Mesodermal cell (in vitro differentiated cells): Measurements from ENCODE around the gene MAN2A1.

Source experiments
- H3K27ac ChIP-seq: 2 replicates; pipeline ENCODE4 v1.7.0; 2013; ENCODE audit warnings: mild to moderate bottlenecking, low read depth, low read length, moderate library complexity; ENCODE audit not compliant: severe bottlenecking
- H3K36me3 ChIP-seq: 2 replicates; pipeline ENCODE4 v1.7.1; 2013; ENCODE audit warnings: mild to moderate bottlenecking, low read length, moderate library complexity; ENCODE audit not compliant: control insufficient read depth, insufficient read depth
- H3K4me1 ChIP-seq: one replicate; pipeline ENCODE4 v1.7.1; 2013; ENCODE audit warnings: mild to moderate bottlenecking, low read length; ENCODE audit not compliant: insufficient read depth, control insufficient read depth, poor library complexity, severe bottlenecking
- H3K4me3 ChIP-seq: 2 replicates; pipeline ENCODE4 v1.7.0; 2013; ENCODE audit warnings: low read length, control low read depth, mild to moderate bottlenecking; ENCODE audit not compliant: insufficient read depth, poor library complexity, severe bottlenecking; ENCODE audit errors: extremely low read depth
- H3K9me3 ChIP-seq: 2 replicates; pipeline ENCODE4 v1.7.1; 2013; ENCODE audit warnings: mild to moderate bottlenecking, low read length, moderate library complexity; ENCODE audit not compliant: control insufficient read depth
- WGBS, 2 experiments: methylation state at CpG; one replicate each; pipeline ENCODE4 v1.1.5; 2013; ENCODE audit warnings: missing lambda C conversion rate in 2 of 2; ENCODE audit not compliant: insufficient coverage in 2 of 2; 5-methylcytosine and 5-hydroxymethylcytosine counted together

Gene MAN2A1

GRCh38 chr5:109779036-109779735, 89.5 kb downstream of the MAN2A1 start:
- Histone ChIP-seq H3K9me3 (no peaks in the 10 kb centered on the region), H3K4me1 (no peaks in the 10 kb centered on the region), H3K27ac (no peak overlapping the region), H3K4me3 (no peak overlapping the region), H3K36me3 (peaks cover 41% of the 10 kb centered on the region)
- WGBS, 2 experiments: no CpG with 5 or more reads among the region's 5 CpGs

GRCh38 chr5:109784687-109785086, 95.0 kb downstream of the MAN2A1 start:
- Histone ChIP-seq H3K4me3 (no peak overlapping the region), H3K36me3 (peaks cover 51% of the 10 kb centered on the region), H3K4me1 (no peaks in the 10 kb centered on the region), H3K27ac (no peak overlapping the region), H3K9me3 (no peaks in the 10 kb centered on the region)
- WGBS, 2 experiments: 100% methylated on average over 1 of the region's 2 CpGs; no CpG with 5 or more reads in 1 of the 2 experiments

- peaks cover 46% of the 10 kb centered on the region for H3K36me3 ChIP-seq
- no peak overlapping the region for H3K27ac ChIP-seq
- no peak overlapping the region for H3K4me3 ChIP-seq
- WGBS, 2 experiments: 96 to 100% methylated on average over 1 to 3 of the region's 5 CpGs
- no peaks in the 10 kb centered on the region for H3K4me1 ChIP-seq
- no peaks in the 10 kb centered on the region for H3K9me3 ChIP-seq
Measured at GRCh38 chr5:109786206-109786855, 96.6 kb downstream of the MAN2A1 start.

GRCh38 chr5:109788596-109788995, 98.9 kb downstream of the MAN2A1 start:
- WGBS, 2 experiments: 94 to 100% methylated on average over 2 to 3 of the region's 3 CpGs

GRCh38 chr5:109792613-109793012, 102.9 kb downstream of the MAN2A1 start:
- Histone ChIP-seq H3K36me3 (peaks cover 67% of the 10 kb centered on the region), H3K4me3 (no peak overlapping the region), H3K9me3 (peaks cover 11% of the 10 kb centered on the region), H3K4me1 (no peaks in the 10 kb centered on the region), H3K27ac (no peak overlapping the region)
- 100% methylated on average over 1 of the region's 1 CpG; no CpG with 5 or more reads in 1 of the 2 experiments for WGBS, 2 experiments

More at GRCh38 chr5:109788596-109788995, 98.9 kb downstream of the MAN2A1 start:
- no peaks in the 10 kb centered on the region for H3K4me1 ChIP-seq
- H3K4me3 ChIP-seq: no peak overlapping the region
- no peak overlapping the region for H3K27ac ChIP-seq
- peaks cover 64% of the 10 kb centered on the region for H3K36me3 ChIP-seq
- peaks cover 11% of the 10 kb centered on the region for H3K9me3 ChIP-seq

GRCh38 chr5:109803854-109804253, 114.1 kb downstream of the MAN2A1 start:
- no peak overlapping the region for H3K27ac ChIP-seq
- no peak overlapping the region for H3K4me3 ChIP-seq
- no peaks in the 10 kb centered on the region for H3K9me3 ChIP-seq
- H3K36me3 ChIP-seq: peaks cover 34% of the 10 kb centered on the region
- peaks cover 10% of the 10 kb centered on the region for H3K4me1 ChIP-seq
- WGBS, 2 experiments: no CpG with 5 or more reads among the region's 2 CpGs

GRCh38 chr5:109805472-109805871, 115.7 kb downstream of the MAN2A1 start:
- no peaks in the 10 kb centered on the region for H3K9me3 ChIP-seq
- peak overlapping the region; percentile 31 for H3K27ac ChIP-seq
- peaks cover 38% of the 10 kb centered on the region for H3K36me3 ChIP-seq
- H3K4me3 ChIP-seq: no peak overlapping the region
- 40 to 100% methylated on average over 1 of the region's 3 CpGs for WGBS, 2 experiments
- peaks cover 10% of the 10 kb centered on the region for H3K4me1 ChIP-seq

- Histone ChIP-seq H3K27ac (no peak overlapping the region), H3K36me3 (peaks cover 39% of the 10 kb centered on the region), H3K4me1 (peaks cover 10% of the 10 kb centered on the region)
Measured at GRCh38 chr5:109805883-109806282, 116.2 kb downstream of the MAN2A1 start.

GRCh38 chr5:109812698-109813097, 123.0 kb downstream of the MAN2A1 start:
- Histone ChIP-seq H3K9me3 (no peaks in the 10 kb centered on the region), H3K4me1 (no peaks in the 10 kb centered on the region), H3K4me3 (no peak overlapping the region), H3K36me3 (peaks cover 55% of the 10 kb centered on the region), H3K27ac (no peak overlapping the region)
- no CpG with 5 or more reads among the region's 2 CpGs for WGBS, 2 experiments

More at GRCh38 chr5:109805883-109806282, 116.2 kb downstream of the MAN2A1 start:
- Histone ChIP-seq H3K9me3 (no peaks in the 10 kb centered on the region), H3K4me3 (no peak overlapping the region)
- 0% methylated on average over 1 of the region's 3 CpGs; no CpG with 5 or more reads in 1 of the 2 experiments for WGBS, 2 experiments

- no CpG with 5 or more reads among the region's 1 CpG for WGBS, 2 experiments
- peaks cover 66% of the 10 kb centered on the region for H3K36me3 ChIP-seq
Measured at GRCh38 chr5:109816732-109817131, 127.0 kb downstream of the MAN2A1 start.

GRCh38 chr5:109819878-109820277, 130.2 kb downstream of the MAN2A1 start:
- Histone ChIP-seq H3K9me3 (no peaks in the 10 kb centered on the region), H3K4me1 (no peaks in the 10 kb centered on the region), H3K36me3 (peaks cover 65% of the 10 kb centered on the region), H3K4me3 (no peak overlapping the region), H3K27ac (no peak overlapping the region)
- no CpG with 5 or more reads among the region's 2 CpGs for WGBS, 2 experiments

More at GRCh38 chr5:109816732-109817131, 127.0 kb downstream of the MAN2A1 start:
- H3K27ac ChIP-seq: no peak overlapping the region
- H3K4me3 ChIP-seq: no peak overlapping the region
- no peaks in the 10 kb centered on the region for H3K4me1 ChIP-seq
- no peaks in the 10 kb centered on the region for H3K9me3 ChIP-seq
